ENCODE results near the gene RHOF. TPM values are rescaled to one million over a fixed set of nuclear protein-coding genes. Genes with fewer than 3 reads are reported as not detected.

The RHOF gene
- total RNA-seq, 2 experiments from 2014 or later, result 23.5 to 53.7 TPM

GRCh38 chr12:121741743-121742142, 51.7 kb downstream of the RHOF start:
- H3K4me3 ChIP-seq (ENCODE audit: low read depth, low read length, poor library complexity, severe bottlenecking), result no peak overlapping the region
- H3K27ac ChIP-seq (ENCODE audit: low read depth, low read length, poor library complexity, severe bottlenecking), result no peak overlapping the region
- H3K36me3 ChIP-seq (ENCODE audit: insufficient read depth, low read length), result peaks cover 13% of the 10 kb centered on the region
- TF ChIP-seq CTCF (conservative IDR thresholded peaks at IDR 0.05; ENCODE audit: low read length), result no peak
- no peak for TF ChIP-seq EZH2phosphoT487 (IDR thresholded peaks at IDR 0.05; ENCODE audit: borderline replicate concordance, low read depth, low read length)
- POLR2A ChIA-PET, result interaction anchor here (0.7 to 1.1 kb wide), 2 partner anchors 46 to 682 kb away, joined by 3 to 4 read pairs; no protein-coding TSS in a partner anchor
- H3K9me3 ChIP-seq (ENCODE audit: low read length), result no peaks in the 10 kb centered on the region
- H3K4me1 ChIP-seq (ENCODE audit: insufficient read depth, low read length, poor library complexity, severe bottlenecking), result no peaks in the 10 kb centered on the region
- H3K79me2 ChIP-seq (ENCODE audit: insufficient read depth, low read depth, low read length), result no peaks in the 10 kb centered on the region
- no peaks in the 10 kb centered on the region for H3K9me2 ChIP-seq (ENCODE audit: insufficient read depth, low read length)
- DNase-seq (ENCODE audit: low spot score), result no peak
- CTCF ChIA-PET (ENCODE audit: unreplicated experiment), result no interaction called here
- intact Hi-C loops (cut with micrococcal nuclease; ENCODE audit: unreplicated experiment), result no loop called here
- BruUV-seq (replicated peaks), result no TSS peak
- H4K20me1 ChIP-seq (ENCODE audit: insufficient read depth, low read length), result no peaks in the 10 kb centered on the region
- no peak overlapping the region for H2AFZ ChIP-seq (ENCODE audit: low read length)
- H3K4me2 ChIP-seq (ENCODE audit: low read length), result no peak overlapping the region

GRCh38 chr12:121740847-121741246, 52.6 kb downstream of the RHOF start:
- H3K36me3 ChIP-seq (ENCODE audit: insufficient read depth, low read length), result peaks cover 13% of the 10 kb centered on the region
- no peaks in the 10 kb centered on the region for H3K79me2 ChIP-seq (ENCODE audit: insufficient read depth, low read depth, low read length)
- no peak overlapping the region for H3K4me3 ChIP-seq (ENCODE audit: low read depth, low read length, poor library complexity, severe bottlenecking)
- H3K4me2 ChIP-seq (ENCODE audit: low read length), result no peak overlapping the region
- BruUV-seq (replicated peaks), result TSS peak; percentile 77
- H3K9me3 ChIP-seq (ENCODE audit: low read length), result no peaks in the 10 kb centered on the region
- H4K20me1 ChIP-seq (ENCODE audit: insufficient read depth, low read length), result no peaks in the 10 kb centered on the region
- H3K4me1 ChIP-seq (ENCODE audit: insufficient read depth, low read length, poor library complexity, severe bottlenecking), result no peaks in the 10 kb centered on the region
- no peak for DNase-seq (ENCODE audit: low spot score)
- intact Hi-C loops (cut with micrococcal nuclease; ENCODE audit: unreplicated experiment), result no loop called here
- no peak overlapping the region for H2AFZ ChIP-seq (ENCODE audit: low read length)
- TF ChIP-seq CTCF (conservative IDR thresholded peaks at IDR 0.05; ENCODE audit: low read length), result no peak
- TF ChIP-seq EZH2phosphoT487 (IDR thresholded peaks at IDR 0.05; ENCODE audit: borderline replicate concordance, low read depth, low read length), result no peak
- ChIA-PET POLR2A (interaction anchor here (0.7 kb wide), 1 partner anchor 265 kb away, joined by 3 read pairs; no protein-coding TSS in a partner anchor), CTCF (ENCODE audit: unreplicated experiment) (no interaction called here)
- H3K9me2 ChIP-seq (ENCODE audit: insufficient read depth, low read length), result no peaks in the 10 kb centered on the region
- no peak overlapping the region for H3K27ac ChIP-seq (ENCODE audit: low read depth, low read length, poor library complexity, severe bottlenecking)

- intact Hi-C loops (cut with micrococcal nuclease; ENCODE audit: unreplicated experiment), result no loop called here
- DNase-seq (ENCODE audit: low spot score), result no peak
- H3K4me3 ChIP-seq (ENCODE audit: low read depth, low read length, poor library complexity, severe bottlenecking), result no peak overlapping the region
- H3K27ac ChIP-seq (ENCODE audit: low read depth, low read length, poor library complexity, severe bottlenecking), result no peak overlapping the region
- H2AFZ ChIP-seq (ENCODE audit: low read length), result no peak overlapping the region
- BruUV-seq (replicated peaks), result no TSS peak
- no peaks in the 10 kb centered on the region for H3K36me3 ChIP-seq (ENCODE audit: insufficient read depth, low read length)
- H3K79me2 ChIP-seq (ENCODE audit: insufficient read depth, low read depth, low read length), result no peaks in the 10 kb centered on the region
- TF ChIP-seq CTCF (conservative IDR thresholded peaks at IDR 0.05; ENCODE audit: low read length) (no peak), EZH2phosphoT487 (IDR thresholded peaks at IDR 0.05; ENCODE audit: borderline replicate concordance, low read depth, low read length) (no peak)
- no peaks in the 10 kb centered on the region for H3K4me1 ChIP-seq (ENCODE audit: insufficient read depth, low read length, poor library complexity, severe bottlenecking)
- no peaks in the 10 kb centered on the region for H3K9me2 ChIP-seq (ENCODE audit: insufficient read depth, low read length)
- H3K9me3 ChIP-seq (ENCODE audit: low read length), result no peaks in the 10 kb centered on the region
- H4K20me1 ChIP-seq (ENCODE audit: insufficient read depth, low read length), result no peaks in the 10 kb centered on the region
- CTCF ChIA-PET (ENCODE audit: unreplicated experiment), result no interaction called here
- H3K4me2 ChIP-seq (ENCODE audit: low read length), result no peak overlapping the region
- POLR2A ChIA-PET, result interaction anchor here (0.6 kb wide), 1 partner anchor 123 kb away, joined by 4 read pairs; no protein-coding TSS in a partner anchor
Observed at GRCh38 chr12:121738340-121738858, 55.1 kb downstream of the RHOF start.
